ENCODE results near the gene ADARB2.

ADARB2 gene

DNA sequence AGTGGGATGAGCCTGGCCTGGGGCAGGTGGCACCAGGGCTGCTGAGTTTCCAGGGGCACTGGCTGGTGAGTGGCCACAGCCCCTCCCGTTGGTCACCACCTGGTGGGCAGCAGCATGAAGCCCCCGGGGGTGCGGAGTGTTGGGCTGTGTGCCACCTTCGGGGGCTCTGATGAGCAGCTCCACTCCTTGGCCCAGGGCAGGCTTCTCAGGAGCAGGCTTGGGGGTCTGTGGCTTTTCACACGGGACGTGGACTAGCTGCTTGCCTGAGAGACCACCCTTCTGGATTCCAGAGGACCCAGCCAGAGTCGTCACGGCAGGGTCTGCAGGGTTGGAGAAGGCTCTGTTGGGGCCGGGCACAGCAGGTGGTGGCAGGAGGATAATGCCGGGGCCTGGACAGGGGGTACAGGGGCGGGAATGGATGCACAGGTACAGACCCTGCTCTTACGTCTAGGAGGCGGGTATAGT is 193.1 kb downstream of the ADARB2 start:
- Histone ChIP-seq H3K4me2 (ENCODE audit: low read length) (no peak overlapping the region), H3K4me1 (ENCODE audit: control insufficient read depth, low read length) (peaks cover 22% of the 10 kb centered on the region), H3K36me3 (ENCODE audit: control insufficient read depth, low read length) (no peaks in the 10 kb centered on the region), H3F3A (ENCODE audit: control insufficient read depth, insufficient read depth) (peaks cover 4% of the 10 kb centered on the region; the same call in 1 of the 2 replicates), H3K27me3 (ENCODE audit: control insufficient read depth, low read length) (no peaks in the 10 kb centered on the region), H3K9me2 (replicated peaks; ENCODE audit: control insufficient read depth, low read length) (no peaks in the 10 kb centered on the region), H3K4me3 (ENCODE audit: low read length) (no peak overlapping the region), H3K27ac (ENCODE audit: low read depth, low read length) (no peak overlapping the region), H3K79me2 (ENCODE audit: control insufficient read depth, low read length) (no peaks in the 10 kb centered on the region), H4K20me1 (ENCODE audit: control insufficient read depth, insufficient read depth, low read depth, low read length) (no peaks in the 10 kb centered on the region), H3K9me3 (ENCODE audit: control insufficient read depth, insufficient read depth, low read length) (no peaks in the 10 kb centered on the region)
- TF ChIP-seq, protein P1, sequence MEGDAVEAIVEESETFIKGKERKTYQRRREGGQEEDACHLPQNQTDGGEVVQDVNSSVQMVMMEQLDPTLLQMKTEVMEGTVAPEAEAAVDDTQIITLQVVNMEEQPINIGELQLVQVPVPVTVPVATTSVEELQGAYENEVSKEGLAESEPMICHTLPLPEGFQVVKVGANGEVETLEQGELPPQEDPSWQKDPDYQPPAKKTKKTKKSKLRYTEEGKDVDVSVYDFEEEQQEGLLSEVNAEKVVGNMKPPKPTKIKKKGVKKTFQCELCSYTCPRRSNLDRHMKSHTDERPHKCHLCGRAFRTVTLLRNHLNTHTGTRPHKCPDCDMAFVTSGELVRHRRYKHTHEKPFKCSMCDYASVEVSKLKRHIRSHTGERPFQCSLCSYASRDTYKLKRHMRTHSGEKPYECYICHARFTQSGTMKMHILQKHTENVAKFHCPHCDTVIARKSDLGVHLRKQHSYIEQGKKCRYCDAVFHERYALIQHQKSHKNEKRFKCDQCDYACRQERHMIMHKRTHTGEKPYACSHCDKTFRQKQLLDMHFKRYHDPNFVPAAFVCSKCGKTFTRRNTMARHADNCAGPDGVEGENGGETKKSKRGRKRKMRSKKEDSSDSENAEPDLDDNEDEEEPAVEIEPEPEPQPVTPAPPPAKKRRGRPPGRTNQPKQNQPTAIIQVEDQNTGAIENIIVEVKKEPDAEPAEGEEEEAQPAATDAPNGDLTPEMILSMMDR (IDR thresholded peaks at IDR 0.05; ENCODE audit: low read depth, low read length, poor library complexity, severe bottlenecking), result no peak
- no peak for TF ChIP-seq EZH2phosphoT487 (IDR thresholded peaks at IDR 0.05; ENCODE audit: borderline replicate concordance, low read length)

DNA sequence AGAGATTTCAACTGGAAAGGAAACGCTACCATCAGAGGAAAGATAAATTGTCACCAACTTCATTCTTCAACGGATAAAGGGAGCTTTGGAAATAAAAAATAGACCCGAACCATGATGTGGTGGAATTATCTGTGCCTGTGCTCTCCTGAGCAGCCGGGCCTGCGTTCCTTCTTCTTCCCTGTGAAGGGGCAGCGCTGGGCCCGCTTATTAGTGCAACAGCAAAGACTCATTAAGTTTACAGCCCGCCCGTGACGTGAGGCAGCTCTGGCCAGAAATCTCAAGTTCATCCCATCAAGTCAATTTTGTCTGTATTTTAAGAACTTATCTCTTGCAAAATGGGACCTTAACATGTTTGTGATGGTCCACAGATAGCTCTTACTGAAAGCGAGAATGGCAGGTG is 193.7 kb downstream of the ADARB2 start:
- H3K4me3 ChIP-seq (ENCODE audit: low read length), result no peak overlapping the region
- no peak overlapping the region for H3K27ac ChIP-seq (ENCODE audit: low read depth, low read length)
- peaks cover 4% of the 10 kb centered on the region; the same call in 1 of the 2 replicates for H3F3A ChIP-seq (ENCODE audit: control insufficient read depth, insufficient read depth)
- no peaks in the 10 kb centered on the region for H3K36me3 ChIP-seq (ENCODE audit: control insufficient read depth, low read length)
- H3K9me2 ChIP-seq (replicated peaks; ENCODE audit: control insufficient read depth, low read length), result no peaks in the 10 kb centered on the region
- H4K20me1 ChIP-seq (ENCODE audit: control insufficient read depth, insufficient read depth, low read depth, low read length), result no peaks in the 10 kb centered on the region
- TF ChIP-seq, protein P1 (IDR thresholded peaks at IDR 0.05; ENCODE audit: low read depth, low read length, poor library complexity, severe bottlenecking), result no peak
- no peak for TF ChIP-seq EZH2phosphoT487 (IDR thresholded peaks at IDR 0.05; ENCODE audit: borderline replicate concordance, low read length)
- H3K4me1 ChIP-seq (ENCODE audit: control insufficient read depth, low read length), result peaks cover 24% of the 10 kb centered on the region
- H3K79me2 ChIP-seq (ENCODE audit: control insufficient read depth, low read length), result no peaks in the 10 kb centered on the region
- no peak overlapping the region for H3K4me2 ChIP-seq (ENCODE audit: low read length)
- no peaks in the 10 kb centered on the region for H3K9me3 ChIP-seq (ENCODE audit: control insufficient read depth, insufficient read depth, low read length)
- H3K27me3 ChIP-seq (ENCODE audit: control insufficient read depth, low read length), result no peaks in the 10 kb centered on the region

DNA sequence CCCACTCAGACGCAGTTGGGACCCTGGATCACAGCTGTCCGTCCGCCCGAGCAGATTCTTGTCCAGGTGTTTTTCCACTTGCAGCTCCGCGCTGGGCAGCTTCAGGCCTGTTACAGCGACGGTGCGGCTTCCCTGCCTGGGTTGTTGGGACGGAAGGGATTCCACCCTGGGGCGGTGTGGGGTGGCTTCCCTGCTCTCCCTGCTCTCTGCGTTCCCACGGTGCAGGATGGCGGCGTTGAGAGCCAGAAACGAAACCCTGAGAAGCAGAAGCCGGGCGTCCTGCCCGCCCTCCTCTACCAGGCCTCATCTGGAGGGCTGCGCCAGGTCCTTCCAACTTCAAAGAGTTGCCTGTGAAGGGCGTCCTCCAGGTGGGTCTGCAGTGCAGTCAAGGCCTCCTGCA is 194.4 kb downstream of the ADARB2 start:
- Histone ChIP-seq H3K4me3 (ENCODE audit: low read length) (no peak overlapping the region), H3K4me2 (ENCODE audit: low read length) (no peak overlapping the region), H3K36me3 (ENCODE audit: control insufficient read depth, low read length) (no peaks in the 10 kb centered on the region), H3K79me2 (ENCODE audit: control insufficient read depth, low read length) (no peaks in the 10 kb centered on the region), H3K27me3 (ENCODE audit: control insufficient read depth, low read length) (no peaks in the 10 kb centered on the region), H3K27ac (ENCODE audit: low read depth, low read length) (no peak overlapping the region), H3K9me2 (replicated peaks; ENCODE audit: control insufficient read depth, low read length) (no peaks in the 10 kb centered on the region), H3K4me1 (ENCODE audit: control insufficient read depth, low read length) (peaks cover 18% of the 10 kb centered on the region), H4K20me1 (ENCODE audit: control insufficient read depth, insufficient read depth, low read depth, low read length) (no peaks in the 10 kb centered on the region), H3K9me3 (ENCODE audit: control insufficient read depth, insufficient read depth, low read length) (no peaks in the 10 kb centered on the region), H3F3A (ENCODE audit: control insufficient read depth, insufficient read depth) (peaks cover 4% of the 10 kb centered on the region; the same call in 1 of the 2 replicates)
- no peak for TF ChIP-seq EZH2phosphoT487 (IDR thresholded peaks at IDR 0.05; ENCODE audit: borderline replicate concordance, low read length)
- TF ChIP-seq, protein P1 (IDR thresholded peaks at IDR 0.05; ENCODE audit: low read depth, low read length, poor library complexity, severe bottlenecking), result no peak

All from DOHH2 (cell line).